ENCODE results near the gene USP10. TPM values are rescaled to one million over a fixed set of nuclear protein-coding genes. Genes with fewer than 3 reads are reported as not detected.
A peak's percentile ranks its signal among the peaks of the same experiment; 100 is the strongest.

USP10 gene
- total and polyA plus RNA-seq, 4 donors: 28.2 to 46.1 (median 42.0) TPM

DNA sequence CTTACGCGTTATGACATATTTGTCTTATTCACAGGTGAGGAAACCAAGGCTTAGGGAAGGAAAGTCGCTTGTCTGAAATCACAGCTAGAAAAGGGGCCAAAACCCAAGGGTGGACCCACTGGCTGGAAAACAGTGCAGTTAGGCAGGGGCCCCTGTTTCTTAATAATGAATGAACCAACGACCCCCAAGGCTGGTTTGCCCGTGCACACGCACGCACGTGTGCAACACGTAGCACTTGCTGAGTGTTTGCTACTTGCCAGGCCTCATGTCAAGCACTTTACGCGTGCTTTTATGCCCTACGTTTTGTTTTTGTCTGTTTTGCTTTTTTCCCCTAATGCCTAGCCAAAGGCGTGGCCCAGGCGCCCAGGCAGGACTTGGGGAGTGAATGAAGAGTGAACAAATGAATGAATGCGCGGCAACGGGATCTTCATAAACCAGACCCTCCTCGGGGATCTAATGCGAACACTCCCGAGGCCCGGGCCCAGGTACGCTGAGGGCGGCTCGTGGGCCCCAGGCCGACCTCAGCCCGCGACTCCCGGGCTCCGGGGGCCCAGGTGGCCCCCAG lies 571 bp upstream of the USP10 start (continued):
- TF ChIP-seq, protein P1, sequence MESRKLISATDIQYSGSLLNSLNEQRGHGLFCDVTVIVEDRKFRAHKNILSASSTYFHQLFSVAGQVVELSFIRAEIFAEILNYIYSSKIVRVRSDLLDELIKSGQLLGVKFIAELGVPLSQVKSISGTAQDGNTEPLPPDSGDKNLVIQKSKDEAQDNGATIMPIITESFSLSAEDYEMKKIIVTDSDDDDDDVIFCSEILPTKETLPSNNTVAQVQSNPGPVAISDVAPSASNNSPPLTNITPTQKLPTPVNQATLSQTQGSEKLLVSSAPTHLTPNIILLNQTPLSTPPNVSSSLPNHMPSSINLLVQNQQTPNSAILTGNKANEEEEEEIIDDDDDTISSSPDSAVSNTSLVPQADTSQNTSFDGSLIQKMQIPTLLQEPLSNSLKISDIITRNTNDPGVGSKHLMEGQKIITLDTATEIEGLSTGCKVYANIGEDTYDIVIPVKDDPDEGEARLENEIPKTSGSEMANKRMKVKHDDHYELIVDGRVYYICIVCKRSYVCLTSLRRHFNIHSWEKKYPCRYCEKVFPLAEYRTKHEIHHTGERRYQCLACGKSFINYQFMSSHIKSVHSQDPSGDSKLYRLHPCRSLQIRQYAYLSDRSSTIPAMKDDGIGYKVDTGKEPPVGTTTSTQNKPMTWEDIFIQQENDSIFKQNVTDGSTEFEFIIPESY (IDR thresholded peaks at IDR 0.05): no peak
- TF ChIP-seq HNF4A (conservative IDR thresholded peaks at IDR 0.05) (no peak), YY1 (IDR thresholded peaks at IDR 0.05) (no peak), FOXA2 (IDR thresholded peaks at IDR 0.05) (no peak)

GRCh38 chr16:84700446-84701300 lies 873 bp downstream of the USP10 start:
- TF ChIP-seq TAF1 (conservative IDR thresholded peaks at IDR 0.05): no peak
- no peak for TF ChIP-seq JUND (IDR thresholded peaks at IDR 0.05)
- TF ChIP-seq, protein P2, sequence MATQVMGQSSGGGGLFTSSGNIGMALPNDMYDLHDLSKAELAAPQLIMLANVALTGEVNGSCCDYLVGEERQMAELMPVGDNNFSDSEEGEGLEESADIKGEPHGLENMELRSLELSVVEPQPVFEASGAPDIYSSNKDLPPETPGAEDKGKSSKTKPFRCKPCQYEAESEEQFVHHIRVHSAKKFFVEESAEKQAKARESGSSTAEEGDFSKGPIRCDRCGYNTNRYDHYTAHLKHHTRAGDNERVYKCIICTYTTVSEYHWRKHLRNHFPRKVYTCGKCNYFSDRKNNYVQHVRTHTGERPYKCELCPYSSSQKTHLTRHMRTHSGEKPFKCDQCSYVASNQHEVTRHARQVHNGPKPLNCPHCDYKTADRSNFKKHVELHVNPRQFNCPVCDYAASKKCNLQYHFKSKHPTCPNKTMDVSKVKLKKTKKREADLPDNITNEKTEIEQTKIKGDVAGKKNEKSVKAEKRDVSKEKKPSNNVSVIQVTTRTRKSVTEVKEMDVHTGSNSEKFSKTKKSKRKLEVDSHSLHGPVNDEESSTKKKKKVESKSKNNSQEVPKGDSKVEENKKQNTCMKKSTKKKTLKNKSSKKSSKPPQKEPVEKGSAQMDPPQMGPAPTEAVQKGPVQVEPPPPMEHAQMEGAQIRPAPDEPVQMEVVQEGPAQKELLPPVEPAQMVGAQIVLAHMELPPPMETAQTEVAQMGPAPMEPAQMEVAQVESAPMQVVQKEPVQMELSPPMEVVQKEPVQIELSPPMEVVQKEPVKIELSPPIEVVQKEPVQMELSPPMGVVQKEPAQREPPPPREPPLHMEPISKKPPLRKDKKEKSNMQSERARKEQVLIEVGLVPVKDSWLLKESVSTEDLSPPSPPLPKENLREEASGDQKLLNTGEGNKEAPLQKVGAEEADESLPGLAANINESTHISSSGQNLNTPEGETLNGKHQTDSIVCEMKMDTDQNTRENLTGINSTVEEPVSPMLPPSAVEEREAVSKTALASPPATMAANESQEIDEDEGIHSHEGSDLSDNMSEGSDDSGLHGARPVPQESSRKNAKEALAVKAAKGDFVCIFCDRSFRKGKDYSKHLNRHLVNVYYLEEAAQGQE (IDR thresholded peaks at IDR 0.05): no peak
- no peak for TF ChIP-seq FOXA1 (IDR thresholded peaks at IDR 0.05)
- no peak for TF ChIP-seq NR2F2 (IDR thresholded peaks at IDR 0.05)
- TF ChIP-seq MAX (IDR thresholded peaks at IDR 0.05): no peak
- no peak for TF ChIP-seq GABPA (IDR thresholded peaks at IDR 0.05 in 1 of 2, conservative IDR thresholded peaks at IDR 0.05 in 1 of 2)
- no peak for TF ChIP-seq HNF4A (conservative IDR thresholded peaks at IDR 0.05)
- TF ChIP-seq, protein P1 (IDR thresholded peaks at IDR 0.05): no peak
- TF ChIP-seq SP1 (IDR thresholded peaks at IDR 0.05): no peak
- TF ChIP-seq RAD21 (IDR thresholded peaks at IDR 0.05): no peak
- TF ChIP-seq EGR1 (IDR thresholded peaks at IDR 0.05; ENCODE audit: low read depth in 2 of 2): no peak
- TF ChIP-seq RXRA (IDR thresholded peaks at IDR 0.05): no peak
- no peak for TF ChIP-seq FOXA2 (IDR thresholded peaks at IDR 0.05)
- no peak for TF ChIP-seq CTCF (IDR thresholded peaks at IDR 0.05; ENCODE audit: low read depth, low read length, missing input control)
- TF ChIP-seq, protein P3, sequence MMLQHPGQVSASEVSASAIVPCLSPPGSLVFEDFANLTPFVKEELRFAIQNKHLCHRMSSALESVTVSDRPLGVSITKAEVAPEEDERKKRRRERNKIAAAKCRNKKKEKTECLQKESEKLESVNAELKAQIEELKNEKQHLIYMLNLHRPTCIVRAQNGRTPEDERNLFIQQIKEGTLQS (IDR thresholded peaks at IDR 0.05): no peak
- no peak for TF ChIP-seq HNF4G (IDR thresholded peaks at IDR 0.05)
- no peak for TF ChIP-seq YY1 (IDR thresholded peaks at IDR 0.05)
- H3K4me1 ChIP-seq (ENCODE audit: control insufficient read depth in 4 of 4, insufficient read depth in 4 of 4, low read length in 3 of 4): peaks cover 10 to 32% (median 22%) of the 10 kb centered on the region in 4 donors
- peak overlapping the region; percentile 76 to 88 for H3K27ac ChIP-seq (ENCODE audit: low read depth in 1 of 2, low read length in 2 of 2)
- 5% methylated on average over 28 of the region's 28 CpGs for WGBS
- no peaks in the 10 kb centered on the region for H3K9me3 ChIP-seq (ENCODE audit: control insufficient read depth in 4 of 4, low read length in 3 of 4)
- H3K4me3 ChIP-seq (ENCODE audit: low read depth in 1 of 3, low read length in 3 of 3): peak overlapping the region; percentile 84 to 98 (median 97)
- peak overlapping the region; percentile 70 to 86 for H3K9ac ChIP-seq (ENCODE audit: low read depth in 1 of 2, low read length in 2 of 2)
- no peaks in the 10 kb centered on the region for H3K36me3 ChIP-seq (ENCODE audit: control insufficient read depth in 4 of 4, insufficient read depth in 3 of 4, low read depth in 1 of 4, low read length in 3 of 4)
- peak; percentile 37 for DNase-seq (ENCODE audit: low spot score)
- H3K27me3 ChIP-seq (ENCODE audit: control insufficient read depth in 4 of 4, insufficient read depth in 4 of 4, low read length in 3 of 4): no peaks in the 10 kb centered on the region

Data from liver (tissue), 9 donors.